ENCODE measurements around the gene CRYAA.

Gene CRYAA

GRCh38 chr21:43194303-43195120 is 25.7 kb downstream of the CRYAA start:
- H3K4me1 ChIP-seq (ENCODE audit: control insufficient read depth, insufficient read depth, low read length) = peaks cover 7% of the 10 kb centered on the region; the same call in 1 of the 2 replicates
- no peaks in the 10 kb centered on the region for H3K9me3 ChIP-seq (ENCODE audit: control insufficient read depth, insufficient read depth, low read depth, low read length)
- TF ChIP-seq ZNF292 (tag by site-specific recombination; IDR thresholded peaks at IDR 0.05; ENCODE audit: borderline replicate concordance, low read depth) (no peak), ZSCAN16 (tag by site-specific recombination; IDR thresholded peaks at IDR 0.05) (no peak), ZNF169 (tag by site-specific recombination; IDR thresholded peaks at IDR 0.05) (no peak), ZFHX2 (tag by site-specific recombination; conservative IDR thresholded peaks at IDR 0.05) (no peak), ZBTB48 (tag by site-specific recombination; IDR thresholded peaks at IDR 0.05) (no peak), YY1 (tag by site-specific recombination; IDR thresholded peaks at IDR 0.05) (no peak)
- no peak overlapping the region for H3K27ac ChIP-seq (ENCODE audit: extremely low read depth, low read depth, low read length)
- ChIA-PET POLR2A (no interaction called here), CTCF (interaction anchor here (0.7 kb wide), 1 partner anchor 829 kb away, joined by 4 read pairs; no protein-coding TSS in a partner anchor)
- no peaks in the 10 kb centered on the region for H3K36me3 ChIP-seq (ENCODE audit: control insufficient read depth in 2 of 2, insufficient read depth in 1 of 2, low read length in 2 of 2)
- no peak overlapping the region for H3K4me3 ChIP-seq (ENCODE audit: low read depth, low read length)

- CTCF ChIA-PET = interaction anchor here (0.7 kb wide), 1 partner anchor 828 kb away, joined by 4 read pairs; no protein-coding TSS in a partner anchor
- no peak for TF ChIP-seq ZNF645 (tag by site-specific recombination; IDR thresholded peaks at IDR 0.05)
- no peaks in the 10 kb centered on the region for H3K9me3 ChIP-seq (ENCODE audit: control insufficient read depth, insufficient read depth, low read depth, low read length)
- H3K4me3 ChIP-seq (ENCODE audit: low read depth, low read length) = no peak overlapping the region
- peaks cover 7% of the 10 kb centered on the region; the same call in 1 of the 2 replicates for H3K4me1 ChIP-seq (ENCODE audit: control insufficient read depth, insufficient read depth, low read length)
- POLR2A ChIA-PET = no interaction called here
- H3K36me3 ChIP-seq (ENCODE audit: control insufficient read depth in 2 of 2, insufficient read depth in 1 of 2, low read length in 2 of 2) = no peaks in the 10 kb centered on the region
- H3K27ac ChIP-seq (ENCODE audit: extremely low read depth, low read depth, low read length) = no peak overlapping the region
Observed at GRCh38 chr21:43195121-43196021, 26.6 kb downstream of the CRYAA start.

DNA sequence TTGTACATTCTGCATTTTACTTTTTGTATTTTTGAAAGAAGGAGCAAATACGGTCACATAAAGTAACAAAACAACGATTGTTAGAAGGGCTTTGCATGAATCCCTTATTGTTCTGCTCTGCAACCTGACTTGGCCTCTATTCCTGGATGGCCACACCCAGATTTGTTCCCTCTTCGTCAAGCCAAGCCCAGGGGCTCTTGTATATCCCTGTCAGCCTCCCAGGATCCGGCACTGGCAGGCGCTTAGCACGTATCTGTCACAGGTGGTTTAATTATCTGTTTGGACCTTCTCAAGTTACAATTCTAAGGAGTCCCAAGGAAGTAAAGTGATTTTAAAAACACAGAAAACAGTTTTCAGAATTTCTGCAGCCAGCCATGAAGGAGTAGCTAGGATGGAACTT is 28.0 kb downstream of the CRYAA start:
- CTCF ChIA-PET = no interaction called here
- POLR2A ChIA-PET = no interaction called here
- Histone ChIP-seq H3K27ac (ENCODE audit: extremely low read depth, low read depth, low read length) (no peak overlapping the region), H3K4me3 (ENCODE audit: low read depth, low read length) (no peak overlapping the region), H3K36me3 (ENCODE audit: control insufficient read depth in 2 of 2, insufficient read depth in 1 of 2, low read length in 2 of 2) (no peaks in the 10 kb centered on the region), H3K9me3 (ENCODE audit: control insufficient read depth, insufficient read depth, low read depth, low read length) (no peaks in the 10 kb centered on the region), H3K4me1 (ENCODE audit: control insufficient read depth, insufficient read depth, low read length) (peaks cover 7% of the 10 kb centered on the region; the same call in 1 of the 2 replicates)
- TF ChIP-seq SCRT2 (tag by site-specific recombination; IDR thresholded peaks at IDR 0.05) = peak; percentile 67
- no peak for TF ChIP-seq ZNF341 (tag by site-specific recombination; IDR thresholded peaks at IDR 0.05; ENCODE audit: low read depth)
- TF ChIP-seq, protein P1, sequence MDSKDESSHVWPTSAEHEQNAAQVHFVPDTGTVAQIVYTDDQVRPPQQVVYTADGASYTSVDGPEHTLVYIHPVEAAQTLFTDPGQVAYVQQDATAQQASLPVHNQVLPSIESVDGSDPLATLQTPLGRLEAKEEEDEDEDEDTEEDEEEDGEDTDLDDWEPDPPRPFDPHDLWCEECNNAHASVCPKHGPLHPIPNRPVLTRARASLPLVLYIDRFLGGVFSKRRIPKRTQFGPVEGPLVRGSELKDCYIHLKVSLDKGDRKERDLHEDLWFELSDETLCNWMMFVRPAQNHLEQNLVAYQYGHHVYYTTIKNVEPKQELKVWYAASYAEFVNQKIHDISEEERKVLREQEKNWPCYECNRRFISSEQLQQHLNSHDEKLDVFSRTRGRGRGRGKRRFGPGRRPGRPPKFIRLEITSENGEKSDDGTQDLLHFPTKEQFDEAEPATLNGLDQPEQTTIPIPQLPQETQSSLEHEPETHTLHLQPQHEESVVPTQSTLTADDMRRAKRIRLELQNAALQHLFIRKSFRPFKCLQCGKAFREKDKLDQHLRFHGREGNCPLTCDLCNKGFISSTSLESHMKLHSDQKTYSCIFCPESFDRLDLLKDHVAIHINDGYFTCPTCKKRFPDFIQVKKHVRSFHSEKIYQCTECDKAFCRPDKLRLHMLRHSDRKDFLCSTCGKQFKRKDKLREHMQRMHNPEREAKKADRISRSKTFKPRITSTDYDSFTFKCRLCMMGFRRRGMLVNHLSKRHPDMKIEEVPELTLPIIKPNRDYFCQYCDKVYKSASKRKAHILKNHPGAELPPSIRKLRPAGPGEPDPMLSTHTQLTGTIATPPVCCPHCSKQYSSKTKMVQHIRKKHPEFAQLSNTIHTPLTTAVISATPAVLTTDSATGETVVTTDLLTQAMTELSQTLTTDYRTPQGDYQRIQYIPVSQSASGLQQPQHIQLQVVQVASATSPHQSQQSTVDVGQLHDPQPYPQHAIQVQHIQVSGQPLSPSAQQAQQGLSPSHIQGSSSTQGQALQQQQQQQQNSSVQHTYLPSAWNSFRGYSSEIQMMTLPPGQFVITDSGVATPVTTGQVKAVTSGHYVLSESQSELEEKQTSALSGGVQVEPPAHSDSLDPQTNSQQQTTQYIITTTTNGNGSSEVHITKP (tag by site-specific recombination; IDR thresholded peaks at IDR 0.05) = peak; percentile 73

- Histone ChIP-seq H3K9me3 (ENCODE audit: control insufficient read depth, insufficient read depth, low read depth, low read length) (no peaks in the 10 kb centered on the region), H3K27ac (ENCODE audit: extremely low read depth, low read depth, low read length) (no peak overlapping the region), H3K4me3 (ENCODE audit: low read depth, low read length) (no peak overlapping the region), H3K4me1 (ENCODE audit: control insufficient read depth, insufficient read depth, low read length) (peaks cover 7% of the 10 kb centered on the region; the same call in 1 of the 2 replicates), H3K36me3 (ENCODE audit: control insufficient read depth in 2 of 2, insufficient read depth in 1 of 2, low read length in 2 of 2) (no peaks in the 10 kb centered on the region)
- CTCF ChIA-PET = no interaction called here
- POLR2A ChIA-PET = no interaction called here
- TF ChIP-seq SETDB1 (IDR thresholded peaks at IDR 0.05; ENCODE audit: insufficient read length, low read length) (peak; percentile 41), SCRT1 (tag by site-specific recombination; IDR thresholded peaks at IDR 0.05; ENCODE audit: borderline replicate concordance) (no peak), ZBTB20 (tag by site-specific recombination; IDR thresholded peaks at IDR 0.05) (no peak)
Observed at GRCh38 chr21:43198376-43198775, 29.6 kb downstream of the CRYAA start.
